OCI-LY7 (cell line): ENCODE data around the gene CD160.
"Not testable (repeated sequence)": the region's sequence is repeated elsewhere in the genome, so short reads cannot be mapped to it uniquely, and the experiment has no call there.

Experiments
- CTCF ChIP-seq: fragments of 200-600 bp; sonication (generic); conservative IDR thresholded peaks from 2 replicates; pipeline ENCODE4 v1.5.1; 2014; ENCODE audit warnings: mild to moderate bottlenecking, antibody characterized with exemption, low read length, moderate library complexity, mixed read lengths
- EZH2phosphoT487 ChIP-seq: fragments of 200-600 bp; sonication (generic); IDR thresholded peaks from 2 replicates; pipeline ENCODE4 v1.6.1; 2018; ENCODE audit warnings: low read depth, borderline replicate concordance, mild to moderate bottlenecking, mixed run types, antibody characterized with exemption, low read length, moderate library complexity, mixed read lengths

- not testable (repeated sequence) for TF ChIP-seq CTCF, EZH2phosphoT487
Observed at GRCh38 chr1:145760395-145760949, 41.2 kb downstream of the CD160 start.
